Stimulated activated CD4-positive, alpha-beta T cell treated with anti-CD3 and anti-CD28 coated beads, Interleukin-12 subunit alpha, Interleukin-12 subunit beta, amount 100 ng/mL, for 24 hours (primary cell): ENCODE data around the gene CCNDBP1.

Experiments
- DNase-seq, 2 experiments: peaks; one replicate each; pipeline ENCODE4 v3.0.0-alpha.2; 2020; ENCODE audit warnings: low read depth in 2 of 2

The CCNDBP1 gene

GRCh38 chr15:43243020-43243645 is 57.9 kb downstream of the CCNDBP1 start:
- DNase-seq, result no peak

GRCh38 chr15:43244092-43244491 is 58.9 kb downstream of the CCNDBP1 start:
- no peak for DNase-seq

- DNase-seq, result no peak
Measured at GRCh38 chr15:43246261-43246774, 61.1 kb downstream of the CCNDBP1 start.
